ENCODE data around the gene FHIT.
"Not testable (repeated sequence)": the region's sequence is repeated elsewhere in the genome, so short reads cannot be mapped to it uniquely, and the experiment has no call there.

Gene FHIT

GRCh38 chr3:59949311-59949710 is 1301.9 kb downstream of the FHIT start:
- DNase-seq, result no peak

GRCh38 chr3:59946401-59946800 is 1304.9 kb downstream of the FHIT start:
- no peak for DNase-seq

- no peak for DNase-seq
Observed at GRCh38 chr3:59940718-59941117, 1310.5 kb downstream of the FHIT start.

DNA sequence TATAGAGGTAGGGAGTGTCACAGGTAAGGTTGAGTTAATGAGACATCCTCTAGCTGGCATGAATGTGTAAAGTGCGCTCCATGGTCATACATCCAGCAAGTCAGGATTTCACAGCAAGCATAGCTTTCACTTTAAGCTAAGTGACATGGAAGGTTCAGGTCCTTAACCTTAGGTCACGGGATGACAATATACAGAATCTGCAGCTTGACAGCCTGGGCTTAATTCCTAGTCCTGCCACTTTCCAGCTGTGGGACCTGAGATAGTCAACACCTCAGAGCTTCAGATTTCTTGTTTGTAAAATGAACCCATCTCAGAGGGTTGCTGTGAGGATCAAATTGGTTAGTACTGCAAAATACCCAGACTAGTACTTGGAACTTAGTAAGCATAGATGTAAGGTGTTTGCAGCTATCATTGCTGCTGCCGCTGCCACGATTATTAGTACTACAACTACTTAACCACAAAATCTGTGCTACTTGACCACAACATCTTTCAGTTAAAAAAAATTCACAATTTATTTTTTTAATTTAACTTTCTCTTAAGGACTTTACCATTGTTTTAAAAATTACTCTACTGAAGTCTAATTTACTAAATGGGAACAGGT is 1311.3 kb downstream of the FHIT start:
- no peak for DNase-seq

GRCh38 chr3:59938828-59939227 is 1312.4 kb downstream of the FHIT start:
- no peak for DNase-seq

DNA sequence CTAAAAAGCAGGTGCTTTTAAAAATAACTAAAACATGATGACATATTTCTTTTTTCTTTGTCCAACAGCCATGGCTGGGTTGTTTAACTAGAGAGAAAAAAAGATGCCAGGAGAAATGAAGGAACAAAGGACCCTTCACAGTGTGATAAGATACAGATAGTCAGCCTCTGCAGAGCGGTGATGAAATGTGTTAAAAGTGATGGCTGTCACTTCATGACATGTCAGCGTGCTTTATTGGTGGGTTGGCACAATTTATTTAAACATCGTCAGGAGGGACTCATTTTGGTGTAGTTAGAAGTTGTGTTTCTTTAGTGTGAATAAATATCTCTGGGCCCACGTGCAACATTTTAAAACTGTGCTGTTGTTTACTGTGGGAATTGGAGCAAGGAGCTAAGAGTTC is 1314.1 kb downstream of the FHIT start:
- DNase-seq, result no peak

DNA sequence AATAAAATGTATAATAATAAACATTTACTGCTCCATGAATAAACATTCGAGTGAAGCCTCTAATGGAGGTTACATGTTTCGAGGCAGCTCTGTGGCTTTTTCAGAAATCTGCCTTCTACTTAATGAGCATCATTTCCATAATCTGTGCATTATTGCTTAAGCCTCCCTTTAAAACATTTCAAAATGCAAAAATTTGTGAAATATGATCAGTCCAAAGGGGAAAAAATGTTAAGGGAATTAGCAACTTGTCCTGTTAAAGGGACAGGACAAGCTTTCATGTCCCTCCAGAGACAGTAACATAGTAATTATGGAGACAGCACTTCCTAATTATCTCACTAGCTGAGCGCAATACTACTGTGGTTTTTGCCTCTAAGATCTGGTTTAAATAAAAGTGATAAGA is 1314.8 kb downstream of the FHIT start:
- DNase-seq, result no peak

DNA sequence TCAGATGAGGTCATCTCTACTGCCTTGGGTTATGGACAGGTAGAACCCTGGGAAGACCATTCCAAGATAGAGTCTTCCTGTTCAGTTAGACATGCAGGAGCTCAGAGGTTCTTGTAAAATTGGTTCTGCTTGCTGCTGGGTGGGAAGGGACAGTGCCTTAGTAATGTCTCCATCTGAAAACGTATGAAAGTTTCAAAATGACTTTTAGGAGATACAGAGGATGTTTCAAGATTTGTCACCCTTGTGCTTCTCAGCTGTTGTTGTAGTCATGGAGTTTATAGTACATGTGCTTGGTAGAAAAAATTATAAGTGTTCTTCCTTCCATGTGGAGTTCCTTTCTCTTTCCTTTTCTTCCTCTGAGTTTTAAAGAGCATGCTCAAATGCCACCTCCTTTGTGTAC is 1316.2 kb downstream of the FHIT start:
- DNase-seq, result no peak

- DNase-seq, result not testable (repeated sequence)
Observed at GRCh38 chr3:59934560-59934959, 1316.7 kb downstream of the FHIT start.

DNA sequence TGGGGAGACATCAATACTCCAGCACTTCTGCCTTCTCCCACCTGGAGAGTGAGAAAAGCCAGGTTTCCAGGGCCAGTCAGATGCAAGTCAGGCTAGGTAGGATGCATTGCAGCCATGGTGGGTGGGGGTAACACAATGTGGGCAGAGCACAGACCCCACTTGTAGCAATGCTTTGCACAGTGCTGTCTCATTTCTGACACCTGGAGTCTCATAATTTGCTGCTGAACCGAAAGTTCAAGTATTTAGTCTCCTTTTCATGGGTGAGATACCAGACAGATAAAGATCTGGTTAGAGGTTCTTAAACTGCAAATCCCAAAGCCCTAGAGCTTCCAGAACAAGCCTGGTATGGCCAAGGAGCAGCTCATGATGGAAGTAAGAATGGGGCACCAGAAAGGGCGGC is 1321.1 kb downstream of the FHIT start:
- no peak for DNase-seq

DNA sequence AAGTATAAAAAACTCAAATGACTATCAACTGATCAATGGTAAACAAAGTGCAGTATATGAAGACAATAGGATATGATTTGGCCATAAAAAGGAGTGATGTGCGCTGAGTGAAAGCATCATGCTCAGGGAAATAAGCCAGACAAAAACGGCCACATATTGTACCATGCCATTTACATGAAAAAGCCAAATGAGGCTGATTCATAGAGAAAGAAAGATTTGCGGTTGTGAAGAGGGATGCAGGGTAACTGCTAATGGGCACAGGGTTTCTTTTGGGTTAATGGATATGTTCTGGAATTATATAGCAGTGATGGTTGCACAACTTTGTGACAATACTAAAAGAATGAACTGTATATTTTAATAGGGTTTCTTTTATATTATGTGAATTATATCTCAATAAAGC is 1324.2 kb downstream of the FHIT start:
- DNase-seq, result no peak

GRCh38 chr3:59925946-59926345 is 1325.3 kb downstream of the FHIT start:
- no peak for DNase-seq

- no peak for DNase-seq
Observed at GRCh38 chr3:59922192-59922591, 1329.1 kb downstream of the FHIT start.

GRCh38 chr3:59920822-59921221 is 1330.4 kb downstream of the FHIT start:
- no peak for DNase-seq

GRCh38 chr3:59919586-59919985 is 1331.7 kb downstream of the FHIT start:
- no peak for DNase-seq

GRCh38 chr3:59914251-59914650 is 1337.0 kb downstream of the FHIT start:
- no peak for DNase-seq

DNA sequence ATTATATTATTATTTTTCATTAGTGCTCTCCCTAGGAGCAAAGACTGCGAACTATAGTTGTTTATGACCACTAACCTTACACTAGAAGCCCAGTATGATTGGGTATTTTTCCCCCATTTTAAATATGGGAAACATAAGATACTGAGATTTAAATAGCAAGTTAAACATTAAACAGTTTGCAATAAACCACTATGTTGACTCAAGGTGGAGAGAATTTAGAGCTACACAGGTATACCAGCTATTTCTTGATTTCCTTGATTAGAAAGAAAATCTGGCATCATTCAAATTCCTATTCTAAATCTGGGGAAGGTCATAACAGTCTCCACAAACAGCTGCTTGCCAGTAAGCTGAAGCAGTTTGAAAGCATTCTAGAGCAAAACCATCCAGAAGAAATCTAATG is 1337.6 kb downstream of the FHIT start:
- DNase-seq, result no peak

- DNase-seq, result no peak
Observed at GRCh38 chr3:59908701-59909100, 1342.6 kb downstream of the FHIT start.

DNA sequence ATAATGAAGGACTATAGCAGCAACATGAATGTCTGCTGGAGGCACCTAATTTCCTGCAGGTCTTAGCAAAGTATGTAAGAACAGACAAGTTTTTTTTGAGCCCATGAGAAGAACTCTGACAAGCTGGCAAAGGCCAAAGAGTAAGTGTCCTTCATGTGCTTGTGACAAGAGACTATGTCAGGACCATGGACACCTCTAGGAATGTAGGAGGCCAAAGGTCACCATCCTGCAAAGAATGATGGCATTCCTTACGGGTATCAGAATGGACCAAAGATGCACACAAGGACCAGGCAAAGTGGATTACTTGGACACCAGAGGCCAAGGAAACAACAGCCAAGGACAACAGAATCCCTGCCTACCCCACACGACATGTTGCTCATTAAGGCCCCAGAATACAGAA is 1343.0 kb downstream of the FHIT start:
- no peak for DNase-seq

GRCh38 chr3:59904296-59904695 is 1347.0 kb downstream of the FHIT start:
- DNase-seq, result no peak

- no peak for DNase-seq
Observed at GRCh38 chr3:59899061-59899460, 1352.2 kb downstream of the FHIT start.

DNA sequence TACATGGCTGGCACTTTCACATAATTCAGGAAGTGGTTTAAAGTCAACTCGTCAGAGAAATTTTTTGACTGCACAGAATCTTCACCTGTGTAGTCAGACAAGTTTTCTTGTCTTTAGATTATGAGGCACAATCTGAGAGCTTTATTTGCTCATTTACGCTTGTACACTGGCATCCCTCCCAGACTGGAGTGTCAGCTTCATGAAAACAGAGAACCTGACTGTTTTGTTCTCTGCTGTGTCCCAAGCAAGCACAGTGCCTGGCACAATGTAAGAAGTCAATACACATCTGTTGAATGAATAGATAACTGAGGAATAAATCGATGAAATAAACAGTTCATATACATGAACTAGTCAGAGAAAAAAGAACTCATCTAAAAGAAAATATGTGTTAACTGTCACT is 1355.3 kb downstream of the FHIT start:
- DNase-seq, result no peak

- DNase-seq, result no peak
Observed at GRCh38 chr3:59894425-59895121, 1356.7 kb downstream of the FHIT start.

DNA sequence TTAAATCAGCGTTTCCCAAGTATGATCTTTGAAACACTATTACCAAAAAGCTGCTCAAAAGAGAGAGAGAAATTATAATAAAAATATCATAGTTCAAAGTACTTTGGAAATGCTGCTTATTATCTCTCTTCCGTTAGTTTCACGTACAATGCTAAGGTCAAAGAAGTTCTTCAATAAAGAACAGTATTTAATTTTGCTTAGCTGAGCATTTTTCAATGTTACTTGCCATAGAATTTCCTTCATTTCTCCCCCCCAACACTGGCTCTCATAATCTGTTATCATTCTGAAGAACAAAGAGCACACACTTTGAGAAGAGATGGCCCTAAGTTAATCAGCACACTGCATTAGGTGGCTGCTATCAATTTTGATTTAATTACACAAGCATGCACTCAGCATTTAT is 1360.6 kb downstream of the FHIT start:
- DNase-seq, result no peak

- DNase-seq, result no peak
Observed at GRCh38 chr3:59886790-59887189, 1364.5 kb downstream of the FHIT start.

Measured in CD4-positive, alpha-beta T cell treated with Interleukin-1 beta for 1 hour (primary cell).